ENCODE data around the gene GARNL3. TPM values are rescaled to one million over a fixed set of nuclear protein-coding genes. Genes with fewer than 3 reads are reported as not detected.

The GARNL3 gene
- polyA plus RNA-seq, 1 experiment, result 2.2 TPM

DNA sequence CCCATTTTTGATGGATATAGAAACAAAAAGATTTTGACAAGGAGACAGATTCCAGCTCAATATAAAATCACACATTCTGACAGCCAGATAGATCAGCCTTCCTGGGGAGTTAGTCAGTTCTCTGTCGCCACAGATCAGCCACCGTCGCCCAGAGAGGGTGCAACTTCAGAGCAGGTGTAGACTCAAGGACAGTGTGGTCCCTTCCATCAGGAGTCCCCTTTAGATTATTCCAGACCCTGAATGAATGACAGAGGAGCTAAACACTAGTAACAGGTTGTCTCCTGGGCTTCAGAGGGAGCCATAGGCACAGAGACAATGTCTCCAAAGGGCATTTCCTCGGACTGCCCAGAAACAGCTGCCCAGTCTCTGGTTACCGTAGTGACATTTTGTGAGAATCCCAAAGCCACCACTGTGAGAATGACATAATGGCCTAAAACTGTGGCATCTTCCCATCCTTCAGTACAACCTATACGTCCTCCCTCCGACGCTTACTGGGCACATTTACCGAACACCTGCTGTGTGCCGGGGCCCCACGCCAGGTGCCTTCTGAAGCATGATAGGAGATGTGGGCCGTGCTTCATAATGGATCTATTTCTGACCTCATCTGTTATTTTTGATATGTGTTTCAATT lies 85.0 kb downstream of the GARNL3 start:
- TF ChIP-seq, protein P1, sequence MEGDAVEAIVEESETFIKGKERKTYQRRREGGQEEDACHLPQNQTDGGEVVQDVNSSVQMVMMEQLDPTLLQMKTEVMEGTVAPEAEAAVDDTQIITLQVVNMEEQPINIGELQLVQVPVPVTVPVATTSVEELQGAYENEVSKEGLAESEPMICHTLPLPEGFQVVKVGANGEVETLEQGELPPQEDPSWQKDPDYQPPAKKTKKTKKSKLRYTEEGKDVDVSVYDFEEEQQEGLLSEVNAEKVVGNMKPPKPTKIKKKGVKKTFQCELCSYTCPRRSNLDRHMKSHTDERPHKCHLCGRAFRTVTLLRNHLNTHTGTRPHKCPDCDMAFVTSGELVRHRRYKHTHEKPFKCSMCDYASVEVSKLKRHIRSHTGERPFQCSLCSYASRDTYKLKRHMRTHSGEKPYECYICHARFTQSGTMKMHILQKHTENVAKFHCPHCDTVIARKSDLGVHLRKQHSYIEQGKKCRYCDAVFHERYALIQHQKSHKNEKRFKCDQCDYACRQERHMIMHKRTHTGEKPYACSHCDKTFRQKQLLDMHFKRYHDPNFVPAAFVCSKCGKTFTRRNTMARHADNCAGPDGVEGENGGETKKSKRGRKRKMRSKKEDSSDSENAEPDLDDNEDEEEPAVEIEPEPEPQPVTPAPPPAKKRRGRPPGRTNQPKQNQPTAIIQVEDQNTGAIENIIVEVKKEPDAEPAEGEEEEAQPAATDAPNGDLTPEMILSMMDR (IDR thresholded peaks at IDR 0.05; ENCODE audit: insufficient read depth, low read depth, low read length), result no peak
- ChIA-PET CTCF (interaction anchor here (0.7 to 2.5 kb wide), 5 partner anchors 10 to 140 kb away, joined by 3 to 22 read pairs (median 5); no protein-coding TSS in a partner anchor), POLR2A (no interaction called here)
- no peaks in the 10 kb centered on the region for H3K27me3 ChIP-seq (ENCODE audit: control insufficient read depth, insufficient read depth, low read length)
- no peaks in the 10 kb centered on the region for H3K36me3 ChIP-seq (ENCODE audit: control insufficient read depth, insufficient read depth, low read length)
- no peak for DNase-seq (ENCODE audit: low read depth)
- H3K4me3 ChIP-seq (ENCODE audit: low read depth, low read length), result no peak overlapping the region

DNA sequence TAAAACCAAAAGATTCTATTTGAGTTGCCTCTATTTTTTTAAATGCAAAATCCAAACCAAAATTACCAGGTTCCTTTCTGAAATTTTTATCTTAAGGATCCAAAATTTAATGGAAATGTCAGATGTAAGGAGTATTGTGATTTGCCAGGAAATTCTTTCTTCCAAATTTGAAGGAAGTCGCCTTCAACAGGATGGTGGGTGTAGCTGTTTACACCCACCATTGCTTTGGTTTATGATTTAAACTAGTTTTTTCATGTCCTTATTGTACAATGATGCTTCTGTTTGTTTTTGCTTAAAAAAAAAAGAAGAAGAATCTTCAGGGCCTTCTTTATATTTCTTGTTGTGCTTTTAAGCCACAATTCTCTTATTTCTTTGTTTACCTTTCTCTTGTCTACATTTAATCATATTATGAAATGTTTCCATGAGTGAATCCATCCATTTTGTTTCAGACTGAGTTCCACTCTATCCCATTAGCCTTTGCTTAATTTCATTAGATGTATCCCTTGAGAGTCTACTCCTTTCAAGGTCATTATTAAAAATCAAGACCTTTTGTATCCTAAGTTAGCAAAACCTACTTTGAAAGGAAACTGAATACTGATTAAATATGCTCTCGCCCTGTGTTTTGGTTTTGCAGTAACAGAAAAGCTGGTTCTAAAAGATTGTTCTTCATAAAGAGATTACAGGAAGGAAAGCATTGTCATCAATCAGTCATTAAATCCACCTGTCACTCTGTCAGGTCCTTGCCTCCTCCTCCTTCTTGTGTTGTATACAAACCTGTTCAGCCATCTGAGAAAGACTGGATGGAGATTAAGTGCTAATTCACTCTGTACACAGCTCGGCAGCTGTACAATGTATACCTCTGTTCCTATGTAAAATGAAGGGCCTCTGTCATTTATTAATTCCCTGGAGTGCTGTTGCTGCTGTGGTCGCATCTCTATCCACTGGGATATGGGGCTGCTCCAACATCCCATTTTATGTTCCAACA lies 86.9 kb downstream of the GARNL3 start:
- CTCF ChIA-PET, result interaction anchor here (1.0 kb wide), 1 partner anchor 141 kb away, joined by 4 read pairs; no protein-coding TSS in a partner anchor
- H3K4me3 ChIP-seq (ENCODE audit: low read depth, low read length), result no peak overlapping the region
- no peaks in the 10 kb centered on the region for H3K36me3 ChIP-seq (ENCODE audit: control insufficient read depth, insufficient read depth, low read length)
- POLR2A ChIA-PET, result no interaction called here
- TF ChIP-seq, protein P1 (IDR thresholded peaks at IDR 0.05; ENCODE audit: insufficient read depth, low read depth, low read length), result no peak
- H3K27me3 ChIP-seq (ENCODE audit: control insufficient read depth, insufficient read depth, low read length), result no peaks in the 10 kb centered on the region
- no peak for DNase-seq (ENCODE audit: low read depth)

DNA sequence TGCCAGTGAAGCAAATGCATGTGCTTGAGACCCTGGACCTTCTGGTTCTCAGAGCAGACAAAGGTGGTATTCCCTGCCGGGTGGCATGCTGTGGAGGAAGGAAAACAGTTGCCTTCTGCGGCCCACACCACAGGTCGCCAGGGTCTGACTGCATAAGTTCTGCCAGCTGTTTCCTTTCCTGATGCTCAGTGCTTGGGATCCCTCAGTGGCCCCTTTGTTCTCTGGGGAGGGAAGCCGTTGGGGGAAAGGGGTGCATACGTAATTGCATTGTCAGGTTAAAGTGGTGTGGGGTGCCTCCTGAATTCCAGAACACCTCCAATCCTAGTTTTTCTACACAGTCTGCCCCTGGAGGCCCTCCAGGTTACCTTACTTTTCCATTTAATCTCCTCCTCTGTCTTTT lies 89.3 kb downstream of the GARNL3 start:
- no peaks in the 10 kb centered on the region for H3K36me3 ChIP-seq (ENCODE audit: control insufficient read depth, insufficient read depth, low read length)
- TF ChIP-seq, protein P1 (IDR thresholded peaks at IDR 0.05; ENCODE audit: insufficient read depth, low read depth, low read length), result no peak
- ChIA-PET CTCF (interaction anchor here (0.9 kb wide), 1 partner anchor 9 kb away, joined by 6 read pairs; no protein-coding TSS in a partner anchor), POLR2A (no interaction called here)
- no peak for DNase-seq (ENCODE audit: low read depth)
- no peak overlapping the region for H3K4me3 ChIP-seq (ENCODE audit: low read depth, low read length)
- H3K27me3 ChIP-seq (ENCODE audit: control insufficient read depth, insufficient read depth, low read length), result no peaks in the 10 kb centered on the region

DNA sequence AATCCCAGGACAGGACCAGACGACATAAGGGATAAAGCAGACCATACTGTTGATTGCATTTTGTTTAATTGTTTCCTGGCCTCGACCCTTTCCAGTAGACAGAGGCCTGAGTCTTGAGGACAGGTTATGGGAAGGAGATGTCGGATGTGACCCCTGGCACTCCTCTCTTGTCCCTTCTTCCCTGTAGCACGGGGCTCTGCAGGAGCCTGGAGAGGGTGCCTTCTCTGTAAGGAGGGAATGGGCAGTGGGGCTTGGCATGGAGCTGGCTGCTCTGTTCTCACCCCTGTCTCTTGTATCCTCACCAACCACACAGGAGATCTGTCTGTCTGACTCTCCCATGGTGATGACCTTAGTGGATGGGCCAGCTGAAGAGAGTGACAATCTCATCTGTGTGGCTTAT lies 92.3 kb downstream of the GARNL3 start:
- CTCF ChIA-PET, result no interaction called here
- Histone ChIP-seq H3K27me3 (ENCODE audit: control insufficient read depth, insufficient read depth, low read length) (no peaks in the 10 kb centered on the region), H3K4me3 (ENCODE audit: low read depth, low read length) (no peak overlapping the region), H3K36me3 (ENCODE audit: control insufficient read depth, insufficient read depth, low read length) (no peaks in the 10 kb centered on the region)
- TF ChIP-seq, protein P1 (IDR thresholded peaks at IDR 0.05; ENCODE audit: insufficient read depth, low read depth, low read length), result no peak
- DNase-seq (ENCODE audit: low read depth), result no peak
- POLR2A ChIA-PET, result no interaction called here

DNA sequence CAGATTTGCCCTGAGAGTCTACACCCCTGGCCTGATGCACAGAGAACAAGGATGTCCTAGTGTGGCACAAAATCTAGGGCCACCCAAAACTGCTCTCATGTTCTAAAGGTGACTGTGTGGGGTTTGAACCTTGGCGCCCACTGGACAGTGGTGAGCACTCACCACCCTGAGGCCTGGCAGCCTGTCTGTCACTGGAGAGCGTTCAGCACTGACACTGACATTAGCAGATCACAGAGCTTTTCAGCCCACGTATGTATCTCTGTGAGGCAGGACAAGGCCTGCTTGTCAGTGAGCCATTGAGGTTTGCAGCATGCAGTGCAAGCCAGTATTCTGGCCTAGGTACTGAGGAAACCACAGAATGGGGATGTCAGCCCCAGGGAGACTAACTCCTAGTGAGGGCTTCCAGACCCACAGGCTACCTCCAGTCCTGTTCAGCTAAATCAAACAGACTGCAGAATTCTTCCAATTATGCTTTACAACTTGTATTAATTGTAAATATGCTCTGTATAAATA lies 93.5 kb downstream of the GARNL3 start:
- H3K4me3 ChIP-seq (ENCODE audit: low read depth, low read length), result no peak overlapping the region
- ChIA-PET POLR2A (interaction anchor here (0.7 kb wide), 1 partner anchor 235 kb away, joined by 4 read pairs; no protein-coding TSS in a partner anchor), CTCF (interaction anchor here (1.3 to 3.0 kb wide), 2 partner anchors 10 to 13 kb away, joined by 3 to 8 read pairs; no protein-coding TSS in a partner anchor)
- no peaks in the 10 kb centered on the region for H3K36me3 ChIP-seq (ENCODE audit: control insufficient read depth, insufficient read depth, low read length)
- DNase-seq (ENCODE audit: low read depth), result no peak
- TF ChIP-seq, protein P1 (IDR thresholded peaks at IDR 0.05; ENCODE audit: insufficient read depth, low read depth, low read length), result no peak
- no peaks in the 10 kb centered on the region for H3K27me3 ChIP-seq (ENCODE audit: control insufficient read depth, insufficient read depth, low read length)

Data from BJ (cell line).